ENCODE data around the gene CLCN5.

DNA sequence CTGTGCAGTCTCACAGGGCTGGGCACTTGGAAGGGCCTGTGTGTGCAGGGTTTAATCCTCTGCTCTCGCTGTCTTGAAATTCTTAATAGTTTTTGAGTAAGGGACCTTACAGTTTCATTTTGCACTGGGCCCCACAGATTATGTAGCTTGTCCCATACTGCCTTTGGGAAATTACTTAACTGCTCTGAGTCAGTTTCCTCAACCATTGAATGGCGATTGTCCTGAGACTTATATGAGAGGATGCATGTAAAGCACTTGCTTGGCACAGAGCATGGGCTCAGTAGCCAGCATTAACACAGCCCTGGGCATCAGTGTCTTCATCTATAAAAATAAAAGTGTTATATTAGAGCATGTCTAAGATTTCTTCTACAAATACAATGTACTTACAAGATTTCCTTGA lies 55.8 kb downstream of the CLCN5 start:
- TF ChIP-seq, protein P1, sequence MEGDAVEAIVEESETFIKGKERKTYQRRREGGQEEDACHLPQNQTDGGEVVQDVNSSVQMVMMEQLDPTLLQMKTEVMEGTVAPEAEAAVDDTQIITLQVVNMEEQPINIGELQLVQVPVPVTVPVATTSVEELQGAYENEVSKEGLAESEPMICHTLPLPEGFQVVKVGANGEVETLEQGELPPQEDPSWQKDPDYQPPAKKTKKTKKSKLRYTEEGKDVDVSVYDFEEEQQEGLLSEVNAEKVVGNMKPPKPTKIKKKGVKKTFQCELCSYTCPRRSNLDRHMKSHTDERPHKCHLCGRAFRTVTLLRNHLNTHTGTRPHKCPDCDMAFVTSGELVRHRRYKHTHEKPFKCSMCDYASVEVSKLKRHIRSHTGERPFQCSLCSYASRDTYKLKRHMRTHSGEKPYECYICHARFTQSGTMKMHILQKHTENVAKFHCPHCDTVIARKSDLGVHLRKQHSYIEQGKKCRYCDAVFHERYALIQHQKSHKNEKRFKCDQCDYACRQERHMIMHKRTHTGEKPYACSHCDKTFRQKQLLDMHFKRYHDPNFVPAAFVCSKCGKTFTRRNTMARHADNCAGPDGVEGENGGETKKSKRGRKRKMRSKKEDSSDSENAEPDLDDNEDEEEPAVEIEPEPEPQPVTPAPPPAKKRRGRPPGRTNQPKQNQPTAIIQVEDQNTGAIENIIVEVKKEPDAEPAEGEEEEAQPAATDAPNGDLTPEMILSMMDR (IDR thresholded peaks at IDR 0.05): no peak
- TF ChIP-seq ZFX (IDR thresholded peaks at IDR 0.05; ENCODE audit: borderline replicate concordance): no peak

Measured in 22Rv1 (cell line).